ENCODE measurements around the gene VAV2.

DNA sequence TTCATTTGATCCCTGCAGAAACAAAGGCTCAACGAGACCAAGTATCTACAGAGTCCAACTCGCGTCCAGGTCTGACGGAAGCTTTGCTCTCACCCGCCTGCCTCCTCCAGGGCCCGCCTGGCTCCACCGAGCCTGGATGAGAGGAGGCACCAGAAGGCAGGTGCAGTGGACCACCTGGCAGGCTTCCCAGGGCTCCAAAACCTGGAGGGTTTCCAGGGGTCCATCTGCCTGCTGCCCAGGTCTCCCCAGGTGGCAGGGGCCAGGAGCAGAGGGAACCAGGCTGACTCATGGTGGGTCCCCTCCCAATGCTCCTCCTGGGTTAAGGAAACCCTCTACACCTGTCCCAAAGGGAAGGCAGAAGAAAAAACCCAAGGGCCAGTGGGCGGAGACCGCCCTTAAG is 59.5 kb downstream of the VAV2 start:
- TF ChIP-seq, protein P1, sequence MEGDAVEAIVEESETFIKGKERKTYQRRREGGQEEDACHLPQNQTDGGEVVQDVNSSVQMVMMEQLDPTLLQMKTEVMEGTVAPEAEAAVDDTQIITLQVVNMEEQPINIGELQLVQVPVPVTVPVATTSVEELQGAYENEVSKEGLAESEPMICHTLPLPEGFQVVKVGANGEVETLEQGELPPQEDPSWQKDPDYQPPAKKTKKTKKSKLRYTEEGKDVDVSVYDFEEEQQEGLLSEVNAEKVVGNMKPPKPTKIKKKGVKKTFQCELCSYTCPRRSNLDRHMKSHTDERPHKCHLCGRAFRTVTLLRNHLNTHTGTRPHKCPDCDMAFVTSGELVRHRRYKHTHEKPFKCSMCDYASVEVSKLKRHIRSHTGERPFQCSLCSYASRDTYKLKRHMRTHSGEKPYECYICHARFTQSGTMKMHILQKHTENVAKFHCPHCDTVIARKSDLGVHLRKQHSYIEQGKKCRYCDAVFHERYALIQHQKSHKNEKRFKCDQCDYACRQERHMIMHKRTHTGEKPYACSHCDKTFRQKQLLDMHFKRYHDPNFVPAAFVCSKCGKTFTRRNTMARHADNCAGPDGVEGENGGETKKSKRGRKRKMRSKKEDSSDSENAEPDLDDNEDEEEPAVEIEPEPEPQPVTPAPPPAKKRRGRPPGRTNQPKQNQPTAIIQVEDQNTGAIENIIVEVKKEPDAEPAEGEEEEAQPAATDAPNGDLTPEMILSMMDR (IDR thresholded peaks at IDR 0.05), result no peak
- no peak for TF ChIP-seq POLR2A (IDR thresholded peaks at IDR 0.05)

All from heart left ventricle (tissue), 13 donors.